Activated CD8-positive, alpha-beta memory T cell treated with anti-CD3 and anti-CD28 coated beads for 1 hour (primary cell): Measurements from ENCODE around the gene MYO7B.

Experiments used
- DNase-seq, 2 donors: peaks; one replicate each; pipeline ENCODE4 v3.0.0-alpha.2; 2020; ENCODE audit warnings: low read depth in 1 of 2; ENCODE audit errors: extremely low read depth in 1 of 2

MYO7B gene

GRCh38 chr2:127607399-127607908 is 72.0 kb downstream of the MYO7B start:
- DNase-seq = no peak

GRCh38 chr2:127608061-127609030 is 72.9 kb downstream of the MYO7B start:
- DNase-seq = no peak

- no peak for DNase-seq
These were observed 73.7 kb downstream of the MYO7B start for GRCh38 chr2:127609031-127609751.

GRCh38 chr2:127609818-127610217 is 74.3 kb downstream of the MYO7B start:
- DNase-seq = no peak

- no peak for DNase-seq
These were observed 75.1 kb downstream of the MYO7B start for GRCh38 chr2:127610561-127610960.

GRCh38 chr2:127611076-127611925 is 75.8 kb downstream of the MYO7B start:
- DNase-seq = no peak

DNA sequence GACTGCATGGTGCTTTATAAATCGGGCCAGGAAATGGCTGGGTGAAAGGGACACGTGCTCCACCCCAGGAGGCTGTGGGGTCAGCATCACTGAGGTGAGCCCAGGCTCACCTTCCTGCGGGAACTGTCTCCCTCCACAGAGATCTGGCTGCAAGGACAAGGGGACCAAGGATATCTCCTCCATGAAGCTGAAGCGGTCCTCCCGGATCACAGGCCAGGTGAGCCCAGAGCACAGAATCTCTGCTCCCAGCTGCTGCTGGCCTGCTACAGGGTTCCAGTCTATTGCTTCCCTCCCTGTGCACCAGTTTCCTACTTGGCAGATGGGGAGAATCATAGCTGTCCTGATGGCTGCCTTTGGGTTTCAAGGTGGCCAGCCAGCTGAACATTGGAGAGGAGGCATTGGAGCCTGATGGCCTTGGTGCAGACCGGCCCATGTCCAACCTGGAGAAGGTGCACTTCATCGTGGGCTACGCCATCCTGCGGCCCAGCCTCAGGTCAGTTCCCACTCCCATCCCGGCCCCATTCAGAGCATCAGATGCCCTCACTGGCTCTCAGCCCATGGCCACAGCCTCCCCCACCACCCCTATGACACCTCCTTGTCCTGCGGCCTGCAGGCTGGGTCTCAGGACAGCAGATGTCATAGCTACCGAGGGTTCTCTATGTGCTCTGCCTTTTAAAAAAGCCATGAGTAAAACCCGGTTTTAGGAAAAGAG is 76.8 kb downstream of the MYO7B start:
- DNase-seq = no peak

DNA sequence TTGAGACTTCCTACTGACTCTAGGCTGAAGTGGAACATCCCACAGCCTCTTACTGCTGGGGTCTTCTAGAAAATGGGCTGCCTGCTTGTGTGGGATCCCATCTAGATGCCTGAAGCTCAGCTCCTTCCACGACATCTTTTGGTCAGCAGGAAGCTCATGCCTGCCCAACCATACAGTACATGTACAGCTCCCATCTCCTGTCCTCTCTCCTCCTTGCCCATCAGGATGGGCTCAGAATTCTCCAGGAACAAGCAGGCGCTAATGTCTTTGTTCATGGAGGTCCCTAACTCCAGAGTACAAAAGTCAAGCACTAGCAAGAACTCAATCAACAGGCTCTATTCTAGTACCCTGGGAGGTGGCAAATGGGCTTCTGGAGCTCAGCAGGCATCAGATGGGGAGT is 78.8 kb downstream of the MYO7B start:
- no peak for DNase-seq

DNA sequence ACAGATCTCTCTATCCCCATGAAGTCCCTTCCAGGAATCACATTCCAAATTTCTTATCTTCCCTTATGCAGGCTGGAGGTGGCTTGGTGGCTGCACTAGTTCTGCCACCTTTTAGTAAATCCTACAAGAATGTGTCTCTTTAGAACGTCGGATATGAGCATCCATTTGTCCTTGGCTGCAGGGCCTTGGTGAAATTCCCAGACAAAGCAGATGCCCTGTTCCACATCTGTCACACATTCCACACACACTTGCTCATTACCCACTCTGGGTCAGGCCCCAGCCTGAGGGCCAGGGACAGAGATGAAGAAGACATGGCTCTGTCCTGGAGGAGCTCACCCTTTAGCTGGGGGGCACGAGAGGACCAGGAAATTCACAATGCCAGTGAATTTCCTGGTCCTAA is 79.2 kb downstream of the MYO7B start:
- DNase-seq = no peak

DNA sequence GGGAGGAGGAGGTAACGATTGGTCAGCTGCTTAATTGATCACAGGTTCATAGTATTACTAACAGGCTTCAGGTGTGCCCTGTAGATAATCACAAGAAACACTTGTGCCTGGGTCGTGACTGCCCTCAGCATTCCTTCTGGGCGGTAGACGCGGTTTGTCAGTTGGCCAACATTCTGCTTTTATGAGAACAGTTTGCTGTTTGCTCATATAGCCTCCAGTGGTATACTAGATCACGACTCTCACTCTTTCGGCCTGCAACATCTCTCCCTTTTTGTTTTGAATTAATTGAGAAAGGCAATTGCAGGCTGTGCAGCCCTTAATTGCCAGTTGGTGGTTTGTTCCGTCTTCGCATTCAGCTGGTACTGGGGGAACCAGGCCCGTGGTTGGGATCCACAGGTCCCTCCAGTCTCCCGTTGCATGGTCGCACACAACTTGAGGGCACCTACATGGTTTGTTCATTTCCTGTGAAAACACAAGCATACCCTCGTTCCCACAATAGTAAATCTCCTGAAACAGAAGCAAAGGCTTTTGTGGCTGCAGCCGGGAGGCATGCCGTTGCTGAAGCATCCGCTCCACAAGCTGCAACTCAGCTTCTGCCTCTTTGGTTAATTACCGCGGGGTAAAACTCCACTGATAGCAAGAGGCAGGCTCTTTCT is 80.2 kb downstream of the MYO7B start:
- no peak for DNase-seq

DNA sequence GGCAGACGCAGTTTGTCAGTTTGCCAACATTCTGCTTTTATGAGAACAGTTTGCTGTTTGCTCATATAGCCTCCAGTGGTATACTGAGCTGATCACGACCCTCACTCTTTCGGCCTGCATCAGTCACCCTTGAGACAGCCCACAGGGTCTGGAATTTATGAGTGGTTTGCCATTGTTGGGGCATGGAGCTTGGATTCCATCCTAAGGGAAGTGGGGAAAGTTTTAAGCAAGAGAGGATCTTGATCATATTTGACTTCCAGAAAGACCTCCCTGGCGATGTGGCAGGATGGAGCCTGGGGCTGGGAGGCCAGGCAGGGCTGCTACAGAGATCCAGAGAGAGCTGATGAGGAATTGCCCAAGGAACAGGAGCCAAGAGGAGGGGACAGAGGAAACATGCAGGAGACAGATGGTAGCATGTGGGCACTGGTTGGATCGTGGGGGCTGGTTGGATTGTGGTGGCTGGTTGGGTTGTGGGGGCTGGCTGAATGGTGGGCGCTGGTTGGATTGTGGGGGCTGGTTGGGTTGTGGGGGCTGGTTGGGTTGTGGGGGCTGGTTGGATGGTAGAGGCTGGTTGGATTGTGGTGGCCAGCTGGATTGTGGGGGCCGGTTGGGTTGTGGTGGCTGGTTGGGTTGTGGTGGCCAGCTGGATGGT is 83.2 kb downstream of the MYO7B start:
- no peak for DNase-seq

DNA sequence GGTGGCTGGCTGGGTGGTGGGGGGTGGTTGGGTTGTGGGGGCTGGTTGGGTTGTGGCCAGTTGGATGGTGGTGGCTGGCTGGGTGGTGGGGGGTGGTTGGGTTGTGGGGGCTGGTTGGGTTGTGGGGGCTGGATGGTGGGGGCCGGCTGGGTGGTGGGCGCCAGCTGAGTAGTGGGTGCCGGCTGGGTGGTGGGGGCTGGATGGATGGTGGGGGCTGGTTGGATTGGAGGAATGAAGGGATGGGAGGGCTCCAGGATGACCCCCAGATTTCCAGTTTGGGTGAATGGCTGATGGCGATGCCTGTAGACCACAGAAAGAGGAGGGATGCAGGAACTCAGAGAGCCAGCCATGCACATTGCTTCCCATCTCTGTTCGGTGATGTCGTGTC is 83.7 kb downstream of the MYO7B start:
- DNase-seq = no peak

- no peak for DNase-seq
These were observed 84.6 kb downstream of the MYO7B start for GRCh38 chr2:127619877-127620705.

DNA sequence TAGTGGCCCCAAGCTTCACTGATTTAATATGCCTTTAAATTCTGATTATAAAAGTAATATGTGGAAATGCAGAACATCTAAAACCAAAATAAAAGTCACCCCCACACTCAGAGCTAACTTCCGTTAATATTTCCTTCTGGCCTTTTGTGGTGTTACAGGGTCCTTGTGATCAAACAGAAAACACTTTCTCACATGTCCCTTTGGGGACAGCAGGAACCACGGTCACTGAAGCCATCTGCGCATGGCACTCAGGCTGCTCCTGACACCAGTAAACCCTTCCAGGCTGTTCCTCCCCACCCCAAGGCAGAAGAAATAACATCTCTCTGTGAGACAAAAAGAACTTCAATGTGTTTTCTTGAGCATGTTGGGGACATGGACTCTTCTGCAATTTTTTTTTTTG is 85.4 kb downstream of the MYO7B start:
- DNase-seq = no peak

DNA sequence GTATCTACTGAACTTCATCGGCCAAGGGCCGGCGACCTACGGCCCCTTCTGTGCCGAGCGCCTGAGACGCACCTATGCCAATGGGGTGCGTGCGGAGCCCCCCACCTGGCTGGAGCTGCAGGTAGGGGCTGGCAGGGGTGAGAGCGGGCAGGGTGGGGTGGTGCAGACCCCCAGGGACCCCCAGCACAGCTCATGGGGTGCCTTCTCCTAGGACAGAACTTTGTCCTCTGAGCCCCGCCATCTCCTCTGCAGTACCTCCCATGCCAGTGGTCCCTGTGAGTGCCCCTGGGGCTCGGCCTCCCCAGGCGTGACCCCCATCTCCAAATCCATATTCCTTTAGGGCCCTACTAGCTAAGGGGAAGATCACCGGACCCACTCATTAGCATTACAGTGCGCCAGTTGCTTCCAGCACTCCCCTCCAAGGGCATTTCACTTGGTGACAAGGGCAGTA is 86.5 kb downstream of the MYO7B start:
- no peak for DNase-seq

DNA sequence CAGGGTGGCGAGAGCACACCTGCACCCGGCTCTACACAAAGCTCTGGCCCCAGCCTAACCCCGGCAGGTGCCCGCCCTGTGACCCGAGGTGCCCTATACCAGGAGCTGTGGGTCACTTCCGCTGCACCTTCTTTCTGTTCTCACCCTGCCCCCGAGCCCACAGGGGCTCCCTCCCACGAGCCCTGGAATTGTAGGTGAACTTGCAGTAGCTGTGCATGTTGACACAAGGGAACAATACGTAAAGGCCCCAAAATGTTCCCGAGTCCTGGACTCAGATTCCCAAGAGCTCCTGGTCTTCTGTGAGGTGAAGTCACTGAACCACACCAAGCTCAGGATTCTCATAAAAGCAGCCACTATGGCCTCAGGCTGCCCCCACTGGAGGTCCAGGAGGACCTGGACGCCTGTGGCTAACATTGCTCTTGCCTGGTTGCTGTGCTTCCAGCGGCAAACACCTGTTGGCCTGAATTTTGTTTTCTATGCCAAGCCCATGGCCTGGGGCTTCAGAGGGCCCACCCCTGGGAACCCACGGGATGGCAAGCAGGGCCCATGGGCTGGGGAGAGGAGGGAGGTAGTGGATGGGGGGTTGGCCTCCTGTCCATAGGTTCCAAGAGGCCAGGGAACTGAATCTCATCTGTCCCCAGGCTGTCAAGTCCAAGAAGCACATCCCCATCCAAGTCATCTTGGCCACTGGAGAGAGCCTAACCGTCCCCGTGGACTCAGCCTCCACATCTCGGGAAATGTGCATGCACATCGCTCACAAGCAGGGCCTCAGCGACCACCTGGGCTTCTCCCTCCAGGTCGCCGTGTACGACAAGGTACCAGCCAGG is 87.3 kb downstream of the MYO7B start:
- DNase-seq = no peak
